ENCODE results near the gene ZNF860. TPM values are rescaled to one million over a fixed set of nuclear protein-coding genes. Genes with fewer than 3 reads are reported as not detected.
A peak's percentile ranks its signal among the peaks of the same experiment; 100 is the strongest.

The ZNF860 gene
- total RNA-seq, 1 experiment from 2014 or later, result 6.3 TPM

DNA sequence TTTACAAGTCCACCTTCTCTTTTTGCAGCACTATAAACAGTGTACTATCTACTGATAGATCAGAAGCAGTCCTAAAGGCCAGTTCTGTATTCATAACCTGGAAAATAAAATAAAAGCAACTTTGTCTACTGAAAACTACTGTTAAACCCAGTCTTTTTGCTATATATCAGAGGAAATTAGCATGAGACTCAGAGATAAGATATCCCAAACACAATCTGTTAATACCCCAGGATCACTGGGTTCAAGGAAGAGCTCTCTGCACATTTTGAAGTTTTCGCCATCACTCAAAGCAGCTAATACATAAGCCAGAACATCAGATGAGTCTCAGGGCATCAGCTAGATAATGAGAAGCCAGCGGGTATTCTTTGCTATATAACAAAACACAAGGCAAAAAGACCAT is 22.3 kb upstream of the ZNF860 start:
- DNase-seq (ENCODE audit: low read depth), result no peak
- in situ Hi-C loops (cut with HindIII; ENCODE audit: low pct_unique_long_range_greater_than_20kb, low sequenced_read_pairs), result no loop called here

DNA sequence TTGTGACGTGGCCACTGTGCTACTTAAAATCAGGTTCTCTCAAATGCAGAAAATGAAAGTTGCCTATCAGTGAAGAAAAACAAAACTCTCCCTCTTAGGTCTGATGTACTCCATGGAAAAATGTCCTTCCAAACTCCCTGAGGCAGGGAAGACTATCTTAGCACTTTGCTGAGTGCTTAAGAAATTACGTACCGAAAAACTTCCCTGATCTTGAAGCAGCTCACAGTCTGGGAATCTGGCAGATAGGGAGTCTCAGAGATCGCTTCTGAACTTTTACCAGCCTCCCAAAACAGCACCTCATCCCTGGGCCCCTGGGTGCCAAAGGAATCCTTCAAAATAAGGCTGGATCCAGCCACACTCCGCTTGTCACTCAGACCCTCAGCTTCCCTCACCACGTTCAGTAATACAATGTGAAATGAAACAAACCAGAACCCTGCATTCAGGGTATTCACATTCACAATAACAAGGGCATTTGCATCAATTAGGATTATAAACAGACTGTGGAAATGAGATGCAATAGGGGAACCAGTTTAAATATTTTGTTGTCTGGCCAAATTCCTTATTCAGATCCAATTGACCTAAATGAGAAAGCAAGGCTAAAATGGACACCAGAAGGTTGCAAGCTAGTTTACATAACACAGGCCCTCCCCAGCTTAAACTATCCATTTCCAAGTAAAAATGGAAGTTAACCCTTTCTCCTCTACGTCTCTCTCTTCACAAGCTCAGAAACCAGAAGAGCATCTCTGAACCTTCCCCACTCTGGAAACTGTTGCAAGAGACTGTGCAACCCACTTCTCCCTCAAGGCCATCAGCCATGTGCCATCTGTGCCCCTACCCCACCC is 21.4 kb upstream of the ZNF860 start:
- in situ Hi-C loops (cut with HindIII; ENCODE audit: low pct_unique_long_range_greater_than_20kb, low sequenced_read_pairs), result no loop called here

DNA sequence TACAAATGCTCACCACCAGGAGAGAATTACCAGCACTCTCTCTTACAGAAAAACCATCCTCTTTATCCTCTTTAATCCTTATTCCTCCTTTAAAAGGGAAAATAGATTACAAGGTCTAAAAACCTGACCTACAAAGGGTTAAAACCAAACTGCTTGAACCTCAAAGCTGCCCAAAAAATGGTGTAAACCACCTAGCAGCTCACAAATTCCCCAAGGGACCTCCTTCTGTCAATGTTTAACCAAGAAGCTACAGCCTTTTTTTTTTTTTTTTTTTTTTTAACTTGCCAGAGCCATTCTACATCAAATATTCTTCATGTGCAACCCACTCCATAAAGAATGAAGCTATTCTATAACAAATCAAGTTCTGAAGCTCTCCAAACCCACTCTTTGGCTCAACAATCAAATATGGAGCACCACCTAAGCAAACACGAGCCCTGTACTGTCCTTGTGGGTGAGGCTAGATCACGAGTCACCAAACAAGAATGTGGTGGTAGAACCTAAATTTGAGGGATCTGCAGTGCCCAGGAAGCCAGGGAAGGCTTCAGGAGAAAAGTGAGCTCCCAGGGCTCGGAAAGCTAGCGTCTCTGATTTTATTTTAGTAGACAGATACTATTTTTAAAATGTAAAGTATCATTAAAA is 20.6 kb upstream of the ZNF860 start:
- DNase-seq (ENCODE audit: low read depth), result no peak
- in situ Hi-C loops (cut with HindIII; ENCODE audit: low pct_unique_long_range_greater_than_20kb, low sequenced_read_pairs), result no loop called here

More for the DNA sequence above, 21.4 kb upstream of the ZNF860 start:
- DNase-seq (ENCODE audit: low read depth), result no peak

GRCh38 chr3:31962801-31963205 is 18.7 kb upstream of the ZNF860 start:
- no peak for DNase-seq (ENCODE audit: low read depth)
- in situ Hi-C loops (cut with HindIII; ENCODE audit: low pct_unique_long_range_greater_than_20kb, low sequenced_read_pairs), result no loop called here

DNA sequence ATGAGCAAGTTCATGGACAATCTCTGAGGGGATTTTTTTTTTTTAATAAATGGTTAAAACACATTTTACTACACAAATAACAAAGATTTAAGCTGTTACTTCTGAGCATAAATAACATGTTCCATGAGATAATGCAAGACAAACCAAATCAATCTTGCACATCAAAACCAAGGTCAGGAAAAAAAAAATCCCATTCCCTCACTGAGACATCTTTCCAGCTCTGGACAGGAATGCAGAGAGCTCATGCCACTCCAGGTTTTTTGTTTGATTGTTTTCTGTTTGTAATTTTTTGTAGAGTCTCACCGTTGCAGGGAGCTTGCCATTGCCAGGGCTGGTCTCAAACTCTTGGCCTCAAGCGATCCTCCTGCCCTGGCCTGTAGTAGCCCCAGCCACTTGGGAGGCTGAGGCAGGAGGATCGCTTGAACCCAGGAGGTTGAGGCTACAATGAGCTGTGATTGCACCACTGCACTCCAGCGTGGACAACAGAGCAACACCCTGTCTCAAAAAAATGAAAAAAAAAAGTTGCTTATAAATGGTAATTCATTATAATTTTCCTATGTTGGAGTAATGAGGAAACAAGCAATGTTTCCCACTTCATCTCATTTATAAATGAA is 14.5 kb upstream of the ZNF860 start:
- no peak for DNase-seq (ENCODE audit: low read depth)
- in situ Hi-C loops (cut with HindIII; ENCODE audit: low pct_unique_long_range_greater_than_20kb, low sequenced_read_pairs), result no loop called here

DNA sequence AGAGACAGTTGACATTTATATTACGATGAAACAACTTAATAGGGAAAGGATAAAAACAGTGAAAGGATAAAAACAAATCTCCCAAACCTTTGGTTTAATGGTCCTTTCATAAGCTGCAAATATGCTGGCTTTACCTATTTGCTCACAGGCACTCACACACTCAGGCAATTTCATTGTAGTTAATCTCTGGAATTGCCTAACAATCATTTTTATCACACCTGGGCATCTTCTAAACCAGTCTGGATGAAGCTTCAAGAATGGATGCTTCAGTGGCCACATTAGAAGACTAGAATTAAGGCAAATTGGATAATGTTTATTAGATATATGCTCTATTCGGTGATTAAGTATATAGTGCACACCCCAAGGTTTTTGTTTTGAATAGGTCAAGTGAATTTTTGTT is 14.0 kb upstream of the ZNF860 start:
- DNase-seq (ENCODE audit: low read depth), result no peak
- in situ Hi-C loops (cut with HindIII; ENCODE audit: low pct_unique_long_range_greater_than_20kb, low sequenced_read_pairs), result no loop called here

GRCh38 chr3:31968369-31968926 is 13.1 kb upstream of the ZNF860 start:
- DNase-seq (ENCODE audit: low read depth), result no peak
- in situ Hi-C loops (cut with HindIII; ENCODE audit: low pct_unique_long_range_greater_than_20kb, low sequenced_read_pairs), result no loop called here

- peak; percentile 98 for DNase-seq (ENCODE audit: low read depth)
- in situ Hi-C loops (cut with HindIII; ENCODE audit: low pct_unique_long_range_greater_than_20kb, low sequenced_read_pairs), result no loop called here
These were observed 12.6 kb upstream of the ZNF860 start for GRCh38 chr3:31968927-31969418.

DNA sequence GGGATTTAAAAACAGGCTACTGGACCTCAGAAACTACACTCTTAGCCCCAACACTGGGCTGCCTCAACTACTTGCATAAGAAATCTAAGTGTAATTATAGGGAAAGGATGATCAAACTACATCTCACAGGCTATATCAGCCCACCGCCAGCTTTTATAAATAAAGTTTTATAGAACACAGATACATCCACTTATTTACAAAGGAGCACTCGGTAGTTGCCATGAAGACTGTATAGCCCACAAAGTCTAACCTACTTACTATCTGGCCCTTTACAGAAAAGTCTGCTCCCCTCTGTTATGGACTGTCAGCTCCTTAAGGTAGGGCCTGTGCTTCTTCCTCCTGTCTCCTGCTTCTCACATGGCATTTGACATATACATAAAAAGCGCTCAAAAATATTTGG is 9.9 kb upstream of the ZNF860 start:
- DNase-seq (ENCODE audit: low read depth), result no peak
- in situ Hi-C loops (cut with HindIII; ENCODE audit: low pct_unique_long_range_greater_than_20kb, low sequenced_read_pairs), result no loop called here

- in situ Hi-C loops (cut with HindIII; ENCODE audit: low pct_unique_long_range_greater_than_20kb, low sequenced_read_pairs), result no loop called here
- DNase-seq (ENCODE audit: low read depth), result no peak
These were observed 8.5 kb upstream of the ZNF860 start for GRCh38 chr3:31973081-31973480.

DNA sequence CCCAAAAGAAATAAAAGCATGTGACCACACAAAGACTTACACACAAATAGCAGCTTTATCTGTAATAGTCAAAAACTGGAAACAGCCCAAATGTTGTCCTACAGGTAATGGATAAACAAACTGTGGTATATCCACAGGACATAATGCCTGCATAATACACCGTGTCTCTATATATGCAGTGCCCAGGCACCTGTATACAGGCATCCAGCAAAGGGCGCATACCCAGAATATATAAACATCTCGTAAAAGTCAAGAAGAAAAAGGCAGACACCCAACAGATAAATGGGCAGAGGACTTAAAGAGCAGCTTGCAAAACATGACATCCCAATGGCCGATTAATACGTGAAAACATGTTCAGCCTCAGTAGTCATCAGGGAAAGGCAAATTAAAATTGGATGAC is 7.7 kb upstream of the ZNF860 start:
- no peak for DNase-seq (ENCODE audit: low read depth)
- in situ Hi-C loops (cut with HindIII; ENCODE audit: low pct_unique_long_range_greater_than_20kb, low sequenced_read_pairs), result no loop called here

- DNase-seq (ENCODE audit: low read depth), result no peak
These were observed 7.1 kb upstream of the ZNF860 start for GRCh38 chr3:31974471-31974870.

GRCh38 chr3:31974964-31975363 is 6.6 kb upstream of the ZNF860 start:
- in situ Hi-C loops (cut with HindIII; ENCODE audit: low pct_unique_long_range_greater_than_20kb, low sequenced_read_pairs), result no loop called here
- no peak for DNase-seq (ENCODE audit: low read depth)

More at GRCh38 chr3:31974471-31974870, 7.1 kb upstream of the ZNF860 start:
- in situ Hi-C loops (cut with HindIII; ENCODE audit: low pct_unique_long_range_greater_than_20kb, low sequenced_read_pairs), result no loop called here

DNA sequence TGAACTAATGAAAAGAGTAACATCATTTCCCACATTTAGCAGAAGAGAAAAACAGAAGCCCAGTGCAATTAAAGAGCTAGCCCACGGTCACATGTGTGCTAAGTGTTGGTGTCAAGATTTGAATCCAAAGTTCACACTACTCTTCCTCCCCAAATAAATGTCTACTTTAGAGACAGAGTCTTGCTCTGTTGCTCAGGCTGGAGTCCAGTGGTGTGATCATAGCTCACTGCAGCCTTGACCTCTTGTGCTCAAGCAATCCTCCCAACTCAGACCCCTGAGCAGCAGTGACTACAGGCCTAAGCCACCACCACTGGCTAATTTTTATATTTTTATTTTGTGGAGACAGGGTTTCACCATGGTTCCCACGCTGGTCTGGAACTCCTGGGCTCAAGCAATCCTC is 5.2 kb upstream of the ZNF860 start:
- DNase-seq (ENCODE audit: low read depth), result no peak
- in situ Hi-C loops (cut with HindIII; ENCODE audit: low pct_unique_long_range_greater_than_20kb, low sequenced_read_pairs), result no loop called here

- in situ Hi-C loops (cut with HindIII; ENCODE audit: low pct_unique_long_range_greater_than_20kb, low sequenced_read_pairs), result no loop called here
- no peak for DNase-seq (ENCODE audit: low read depth)
These were observed 3.8 kb upstream of the ZNF860 start for GRCh38 chr3:31977736-31978135.

DNA sequence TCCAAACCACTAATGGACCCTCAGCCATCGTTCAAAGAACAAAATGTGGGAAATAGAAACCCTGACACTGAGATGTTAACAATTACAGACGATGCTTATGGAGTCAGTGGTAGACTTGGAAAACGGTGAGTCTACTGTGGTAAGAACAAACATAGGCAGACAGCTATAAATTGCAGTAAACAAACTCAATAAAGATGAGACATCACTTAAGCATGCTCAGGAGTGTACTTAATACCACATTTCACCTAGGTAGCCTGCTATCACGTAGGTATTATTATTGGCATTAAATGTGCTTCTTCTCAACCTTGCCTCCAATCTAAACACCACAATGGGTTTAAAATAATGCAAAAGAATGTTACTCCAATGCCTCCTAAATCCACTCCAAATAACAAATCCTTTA is 3.0 kb upstream of the ZNF860 start:
- no peak for DNase-seq (ENCODE audit: low read depth)
- in situ Hi-C loops (cut with HindIII; ENCODE audit: low pct_unique_long_range_greater_than_20kb, low sequenced_read_pairs), result no loop called here

DNA sequence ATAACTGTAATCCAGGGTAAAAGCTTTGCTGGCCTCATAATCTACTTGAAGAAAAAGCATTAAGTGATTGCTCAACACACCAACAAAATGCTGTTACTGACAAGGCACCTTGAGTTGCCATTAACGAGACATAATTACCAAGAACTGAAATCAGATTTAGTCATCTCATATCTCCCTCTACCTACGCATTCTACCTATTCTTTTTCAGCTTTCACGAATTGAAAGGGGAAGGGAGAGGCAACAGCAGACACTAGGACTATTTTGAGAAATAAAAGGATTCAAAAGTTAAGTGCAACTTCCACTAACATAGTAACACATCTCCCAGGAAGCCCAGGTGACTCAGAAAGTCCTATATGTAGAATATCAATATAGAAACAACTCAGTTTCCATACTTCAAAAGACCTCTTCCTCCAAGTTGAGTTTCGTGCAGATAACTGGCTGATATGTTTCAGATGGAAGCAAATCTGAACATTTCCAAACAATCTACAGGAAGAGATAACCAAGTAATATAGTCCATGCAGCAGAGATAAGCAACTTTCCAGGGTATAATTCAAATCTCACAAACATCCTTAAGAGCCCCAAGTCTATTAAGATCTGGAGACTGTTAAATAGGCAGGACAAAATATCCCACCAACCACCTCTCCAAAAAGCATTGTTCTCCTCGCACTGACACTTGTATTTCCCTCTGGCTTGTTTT is 2.4 kb upstream of the ZNF860 start:
- no peak for DNase-seq (ENCODE audit: low read depth)
- in situ Hi-C loops (cut with HindIII; ENCODE audit: low pct_unique_long_range_greater_than_20kb, low sequenced_read_pairs), result no loop called here

DNA sequence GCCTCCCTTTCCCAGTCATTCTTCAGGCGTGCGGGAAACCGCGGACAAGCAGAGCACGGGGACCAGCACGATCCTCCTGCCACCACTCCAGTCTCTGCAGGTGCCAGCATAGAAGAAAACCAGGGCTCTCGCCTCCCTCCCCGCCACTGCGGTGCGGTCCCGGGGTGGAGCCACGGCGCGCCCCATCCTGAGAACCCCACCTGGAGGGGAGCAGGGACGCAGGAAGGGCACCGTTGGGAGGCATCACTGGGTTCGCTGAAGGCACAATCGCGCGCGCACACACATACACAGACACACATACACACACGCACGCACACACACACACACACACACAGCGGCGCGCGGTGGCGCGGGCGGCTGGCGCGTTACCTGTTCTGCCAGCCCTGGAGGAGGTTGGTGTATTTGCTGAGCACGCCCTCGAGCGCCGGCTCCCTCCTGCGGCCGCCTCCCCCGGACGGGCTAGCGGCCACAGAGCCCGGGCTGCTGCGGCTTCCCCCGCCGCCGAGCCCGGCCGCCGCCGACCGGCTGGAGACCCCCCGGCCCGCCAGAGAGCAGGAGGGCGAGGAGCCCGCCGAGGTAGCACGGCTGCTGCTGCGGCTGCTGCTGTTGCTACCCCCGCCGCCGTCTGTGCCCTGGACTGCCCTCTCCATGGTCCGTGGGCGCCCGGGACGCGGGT is 882 bp upstream of the ZNF860 start:
- DNase-seq (ENCODE audit: low read depth), result peak; percentile 80
- in situ Hi-C loops (cut with HindIII; ENCODE audit: low pct_unique_long_range_greater_than_20kb, low sequenced_read_pairs), result loop anchor here (10.0 kb wide), 1 partner anchor 124 kb away; the partner anchor contains the start of gene GPD1L
